Kidney (tissue), 14 donors: ENCODE results near the gene SH2B2. TPM values are rescaled to one million over a fixed set of nuclear protein-coding genes. Genes with fewer than 3 reads are reported as not detected.

ENCODE experiments used
- DNase-seq, 5 donors: peaks; one replicate each; pipeline ENCODE4 v3.0.0-alpha.2; 2013 to 2020
- FAIRE-seq: peaks from 2 replicates; lab custom pipeline; 2012; peaks lifted over from hg19 to GRCh38; lab: Jason Lieb, UNC
- H3K27ac ChIP-seq, 2 donors: one replicate each; pipeline ENCODE4 v1.7.0; 2013; ENCODE audit warnings: low read depth in 2 of 2, low read length in 2 of 2, inconsistent platforms in 1 of 2
- H3K27me3 ChIP-seq: one replicate; pipeline ENCODE4 v1.7.1; 2013; ENCODE audit warnings: low read length, inconsistent platforms; ENCODE audit not compliant: control insufficient read depth, insufficient read depth
- H3K36me3 ChIP-seq, 3 donors: one replicate each; pipeline versions ENCODE4 v1.7.0 to v1.7.1; 2013; ENCODE audit warnings: low read length in 3 of 3, control low read depth in 1 of 3, inconsistent platforms in 1 of 3; ENCODE audit not compliant: insufficient read depth in 3 of 3, control insufficient read depth in 2 of 3
- H3K4me1 ChIP-seq, 3 donors: one replicate each; pipeline versions ENCODE4 v1.7.0 to v1.7.1; 2013; ENCODE audit warnings: low read length in 3 of 3, inconsistent platforms in 1 of 3, low read depth in 1 of 3; ENCODE audit not compliant: control insufficient read depth in 2 of 3, insufficient read depth in 2 of 3
- H3K4me3 ChIP-seq, 3 donors: one replicate each; pipeline versions ENCODE4 v1.7.0 to v1.8.1; 2013; ENCODE audit warnings: low read length in 3 of 3, control low read depth in 1 of 3, inconsistent platforms in 1 of 3
- H3K9ac ChIP-seq, 3 donors: one replicate each; pipeline versions ENCODE4 v1.7.0 to v1.7.1; 2013; ENCODE audit warnings: low read length in 3 of 3, control low read depth in 1 of 3, inconsistent platforms in 1 of 3
- H3K9me3 ChIP-seq, 3 donors: one replicate each; pipeline versions ENCODE4 v1.7.0 to v1.7.1; 2013; ENCODE audit warnings: low read length in 3 of 3, control low read depth in 1 of 3, inconsistent platforms in 1 of 3; ENCODE audit not compliant: control insufficient read depth in 2 of 3, insufficient read depth in 1 of 3
- CTCF ChIP-seq: IDR thresholded peaks from 3 replicates; pipeline ENCODE4 v1.5.1; 2012; ENCODE audit warnings: mild to moderate bottlenecking, moderate library complexity, borderline replicate concordance; ENCODE audit not compliant: insufficient read depth; ENCODE audit errors: extremely low read depth
- intact Hi-C: fragments of 100-400 bp; cut with DNase I; formaldehyde crosslinking; loops from one replicate; pipeline ENCODE4 v1.11.1; 2022
- polyA plus RNA-seq: library from polyadenylated mRNA; stranded (reverse); fragments of 350-450 nt; fragmentation: Illumina TruSeq; extraction: RNeasy Lipid Tissue Mini Kit (QIAGEN cat#74804); gene quantifications from one replicate; pipeline ENCODE4 v1.2.3, GENCODE V29; 2014; ENCODE audit warnings: low read depth, low replicate concordance; ENCODE audit not compliant: insufficient read depth
- total RNA-seq: library from RNA; stranded (reverse); fragmentation: NEBNext Ultra II Directional; extraction: Animal tissue kit (Norgen Biotek cat#: 25700); gene quantifications from one replicate; pipeline ENCODE4 v1.2.1, GENCODE V29; 2021
- donor health status: control.
- donor health status: control.
- donor health status: control.
- donor health status: control.
- donor health status: control.
- donor health status: DM: yes; HTN: yes; CAD: no.
- donor health status: Normal renal cell carcinoma (clear cell type).

The SH2B2 gene
- total and polyA plus RNA-seq, 2 donors from 2014 or later: 4.5 to 11.0 TPM

- no peak for TF ChIP-seq CTCF
- Histone ChIP-seq H3K36me3 (no peaks in the 10 kb centered on the region), H3K9me3 (no peaks in the 10 kb centered on the region), H3K27ac (no peak overlapping the region), H3K9ac (no peak overlapping the region), H3K27me3 (no peaks in the 10 kb centered on the region), H3K4me3 (no peak overlapping the region), H3K4me1 (peaks cover 0 to 5% (median 4%) of the 10 kb centered on the region in 3 donors)
- DNase-seq: no peak
- intact Hi-C loops: no loop called here
- no peak for FAIRE-seq
These were observed 23.7 kb downstream of the SH2B2 start for GRCh38 chr7:102310414-102310815.

- Histone ChIP-seq H3K9me3 (no peaks in the 10 kb centered on the region), H3K27ac (no peak overlapping the region), H3K4me1 (no peaks in the 10 kb centered on the region), H3K36me3 (no peaks in the 10 kb centered on the region), H3K9ac (no peak overlapping the region), H3K4me3 (no peak overlapping the region), H3K27me3 (no peaks in the 10 kb centered on the region)
- intact Hi-C loops: no loop called here
- no peak for DNase-seq
- no peak for TF ChIP-seq CTCF
- FAIRE-seq: no peak
These were observed 25.6 kb downstream of the SH2B2 start for GRCh38 chr7:102312317-102312716.

GRCh38 chr7:102313997-102314780 lies 27.5 kb downstream of the SH2B2 start:
- no peak for TF ChIP-seq CTCF
- intact Hi-C loops: no loop called here
- H3K4me3 ChIP-seq: no peak overlapping the region
- peaks cover 0 to 6% (median 0%) of the 10 kb centered on the region in 3 donors for H3K4me1 ChIP-seq
- no peak overlapping the region for H3K9ac ChIP-seq
- no peak for DNase-seq
- H3K27ac ChIP-seq: no peak overlapping the region
- H3K36me3 ChIP-seq: no peaks in the 10 kb centered on the region
- no peaks in the 10 kb centered on the region for H3K27me3 ChIP-seq
- FAIRE-seq: no peak
- no peaks in the 10 kb centered on the region for H3K9me3 ChIP-seq
